ENCODE measurements around the gene SPATS2L. TPM values are rescaled to one million over a fixed set of nuclear protein-coding genes. Genes with fewer than 3 reads are reported as not detected.

The SPATS2L gene
- total RNA-seq, 1 experiment from 2014 or later = 47.3 TPM

DNA sequence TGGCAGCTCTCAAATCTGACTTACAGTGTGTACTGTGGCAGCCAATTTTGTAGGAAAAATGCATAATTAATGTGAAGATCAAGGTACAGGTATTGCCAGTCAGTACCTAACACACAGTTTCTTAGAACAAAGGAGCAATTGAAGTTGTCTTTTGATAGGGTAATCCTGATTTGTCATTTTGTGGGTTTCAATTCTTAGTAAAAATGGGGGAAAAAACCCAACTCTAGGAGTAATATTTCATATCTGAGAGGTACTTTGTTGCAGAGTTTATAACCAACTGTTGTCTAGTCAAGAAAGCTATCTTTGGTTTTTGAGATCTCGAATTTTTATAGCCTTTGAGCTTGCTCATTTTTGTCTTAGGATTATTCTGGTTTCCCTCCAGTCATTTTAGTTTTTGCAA lies 16.1 kb downstream of the SPATS2L start:
- Histone ChIP-seq H3K18ac (ENCODE audit: insufficient read length, low read depth, low read length) (no peak overlapping the region), H3K9me3 (ENCODE audit: control insufficient read depth, low read depth, low read length) (no peaks in the 10 kb centered on the region), H3K27me3 (ENCODE audit: insufficient read depth, low read length) (no peaks in the 10 kb centered on the region), H3K79me2 (ENCODE audit: insufficient read depth, low read length) (peaks cover 64% of the 10 kb centered on the region), H3K23me2 (ENCODE audit: insufficient read length, low read depth, low read length, poor library complexity, severe bottlenecking) (no peaks in the 10 kb centered on the region), H4K5ac (ENCODE audit: insufficient read length, low read depth, low read length) (no peak overlapping the region), H3K9ac (ENCODE audit: extremely low read depth, insufficient read length, low read length) (no peak overlapping the region), H3K4me1 (ENCODE audit: insufficient read depth, low read length) (peaks cover 30% of the 10 kb centered on the region), H2BK120ac (ENCODE audit: low read depth, low read length, poor library complexity, severe bottlenecking) (no peak overlapping the region), H3K14ac (ENCODE audit: insufficient read depth, low read length) (no peak overlapping the region), H2AK5ac (ENCODE audit: insufficient read length, low read length) (no peak overlapping the region), H3K4ac (ENCODE audit: low read depth, low read length) (no peak overlapping the region), H4K91ac (ENCODE audit: insufficient read length, low read depth, low read length) (no peak overlapping the region), H2BK5ac (ENCODE audit: insufficient read length, low read length) (no peak overlapping the region), H3K23ac (ENCODE audit: insufficient read length, low read depth, low read length) (no peak overlapping the region), H3K4me2 (ENCODE audit: insufficient read depth, insufficient read length, low read length) (no peak overlapping the region), H2BK12ac (ENCODE audit: insufficient read length, low read depth, low read length) (no peak overlapping the region), H3T11ph (ENCODE audit: low read length) (no peak overlapping the region), H2BK15ac (ENCODE audit: low read depth, low read length) (no peak overlapping the region), H3K56ac (ENCODE audit: insufficient read length, low read depth, low read length) (no peak overlapping the region), H3K79me1 (ENCODE audit: insufficient read depth, low read depth, low read length, poor library complexity, severe bottlenecking) (peaks cover 2% of the 10 kb centered on the region), H4K8ac (replicated peaks; ENCODE audit: insufficient read length, low read depth, low read length) (no peak overlapping the region), H3K27ac (ENCODE audit: insufficient read length, low read depth, low read length) (peak overlapping the region; percentile 11), H2BK20ac (ENCODE audit: low read depth, low read length, poor library complexity, severe bottlenecking) (no peak overlapping the region), H4K20me1 (ENCODE audit: control insufficient read depth, insufficient read depth, insufficient read length) (no peaks in the 10 kb centered on the region), H2AFZ (ENCODE audit: low read length) (no peak overlapping the region)
- peaks cover 59 to 60% of the 10 kb centered on the region in 2 experiments for H3K4me1 Mint-ChIP-seq
- H3K4me3 Mint-ChIP-seq = no peak overlapping the region
- H3K27ac Mint-ChIP-seq = 0 out of 7 replicates have a peak overlapping the region, but pooled peaks of 1 of the 3 experiments have one; percentile 1
- H3K27me3 Mint-ChIP-seq (ENCODE audit: low read depth) = no peaks in the 10 kb centered on the region
- no peaks in the 10 kb centered on the region for H3K9me3 Mint-ChIP-seq
- no peaks in the 10 kb centered on the region for H3K36me3 Mint-ChIP-seq (ENCODE audit: insufficient read depth in 1 of 3, low read depth in 3 of 3)
- WGBS (ENCODE audit: extremely low coverage, insufficient read length, low lambda C conversion rate) = no CpG with 5 or more reads among the region's 1 CpG
- DNase-seq = no peak
- TF ChIP-seq, protein P1, sequence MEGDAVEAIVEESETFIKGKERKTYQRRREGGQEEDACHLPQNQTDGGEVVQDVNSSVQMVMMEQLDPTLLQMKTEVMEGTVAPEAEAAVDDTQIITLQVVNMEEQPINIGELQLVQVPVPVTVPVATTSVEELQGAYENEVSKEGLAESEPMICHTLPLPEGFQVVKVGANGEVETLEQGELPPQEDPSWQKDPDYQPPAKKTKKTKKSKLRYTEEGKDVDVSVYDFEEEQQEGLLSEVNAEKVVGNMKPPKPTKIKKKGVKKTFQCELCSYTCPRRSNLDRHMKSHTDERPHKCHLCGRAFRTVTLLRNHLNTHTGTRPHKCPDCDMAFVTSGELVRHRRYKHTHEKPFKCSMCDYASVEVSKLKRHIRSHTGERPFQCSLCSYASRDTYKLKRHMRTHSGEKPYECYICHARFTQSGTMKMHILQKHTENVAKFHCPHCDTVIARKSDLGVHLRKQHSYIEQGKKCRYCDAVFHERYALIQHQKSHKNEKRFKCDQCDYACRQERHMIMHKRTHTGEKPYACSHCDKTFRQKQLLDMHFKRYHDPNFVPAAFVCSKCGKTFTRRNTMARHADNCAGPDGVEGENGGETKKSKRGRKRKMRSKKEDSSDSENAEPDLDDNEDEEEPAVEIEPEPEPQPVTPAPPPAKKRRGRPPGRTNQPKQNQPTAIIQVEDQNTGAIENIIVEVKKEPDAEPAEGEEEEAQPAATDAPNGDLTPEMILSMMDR (conservative IDR thresholded peaks at IDR 0.05) = no peak
